Calu3 (cell line): ENCODE measurements around the gene HAUS3. TPM values are rescaled to one million over a fixed set of nuclear protein-coding genes. Genes with fewer than 3 reads are reported as not detected.

Source experiments
- BruUV-seq: library from RNA; stranded (reverse); fragments of 400-500 nt; replicated peaks from 2 replicates; lab custom pipeline; 2021; lab: Mats Ljungman, UMichigan
- CTCF ChIA-PET: fragments of 300-600 bp; sonication (Branson Sonifier 250); formaldehyde crosslinking; loops from one replicate; lab custom pipeline; 2022; ENCODE audit warnings: antibody characterized with exemption; lab: Charles Lee
- DNase-seq: peaks from one replicate; pipeline ENCODE4 v3.0.0; 2022
- H3K27ac Mint-ChIP-seq: one replicate; pipeline ENCODE4 v1.8.0; 2022; ENCODE audit warnings: mixed read lengths; ENCODE audit not compliant: unreplicated experiment
- H3K27me3 Mint-ChIP-seq: one replicate; pipeline ENCODE4 v1.8.0; 2022; ENCODE audit warnings: mixed read lengths; ENCODE audit not compliant: unreplicated experiment
- H3K36me3 Mint-ChIP-seq: one replicate; pipeline ENCODE4 v1.8.0; 2022; ENCODE audit warnings: mild to moderate bottlenecking, moderate library complexity, mixed read lengths; ENCODE audit not compliant: insufficient read depth, unreplicated experiment
- H3K4me1 Mint-ChIP-seq: one replicate; pipeline ENCODE4 v1.8.0; 2022; ENCODE audit warnings: mild to moderate bottlenecking, low read depth, mixed read lengths; ENCODE audit not compliant: unreplicated experiment
- H3K4me3 Mint-ChIP-seq: one replicate; pipeline ENCODE4 v1.8.0; 2022; ENCODE audit warnings: mild to moderate bottlenecking, low read depth, moderate library complexity, mixed read lengths; ENCODE audit not compliant: unreplicated experiment
- H3K9me3 Mint-ChIP-seq: one replicate; pipeline ENCODE4 v1.8.0; 2022; ENCODE audit warnings: low read depth, mixed read lengths; ENCODE audit not compliant: unreplicated experiment
- CTCF ChIP-seq: fragments of 200-600 bp; IDR thresholded peaks from one replicate; pipeline ENCODE4 v1.8.0; 2022; ENCODE audit warnings: antibody characterized with exemption; ENCODE audit not compliant: unreplicated experiment
- intact Hi-C: fragments of 100-400 bp; cut with micrococcal nuclease; formaldehyde crosslinking; loops from one replicate; pipeline ENCODE4 v1.10.0; 2022; ENCODE audit not compliant: unreplicated experiment
- total RNA-seq: library from RNA; stranded (reverse); gene quantifications from 2 replicates; pipeline ENCODE4 v1.2.3, GENCODE V29; 2022

Gene HAUS3
- total RNA-seq, 1 experiment from 2014 or later = 13.4 TPM

- BruUV-seq = no TSS peak
- CTCF ChIA-PET = no interaction called here
- Mint-ChIP-seq H3K9me3 (no peaks in the 10 kb centered on the region), H3K27me3 (no peaks in the 10 kb centered on the region), H3K27ac (no peak overlapping the region), H3K4me3 (no peak overlapping the region), H3K4me1 (no peaks in the 10 kb centered on the region), H3K36me3 (peaks cover 2% of the 10 kb centered on the region)
- no peak for DNase-seq
- no peak for TF ChIP-seq CTCF
- intact Hi-C loops = no loop called here
Measured at GRCh38 chr4:2256781-2257191, 14.9 kb upstream of the HAUS3 start.

- no peak for TF ChIP-seq CTCF
- Mint-ChIP-seq H3K4me3 (no peak overlapping the region), H3K36me3 (no peaks in the 10 kb centered on the region), H3K27ac (no peak overlapping the region), H3K4me1 (no peaks in the 10 kb centered on the region), H3K9me3 (no peaks in the 10 kb centered on the region), H3K27me3 (no peaks in the 10 kb centered on the region)
- DNase-seq = no peak
- CTCF ChIA-PET = no interaction called here
- BruUV-seq = no TSS peak
- intact Hi-C loops = no loop called here
Measured at GRCh38 chr4:2256156-2256731, 14.3 kb upstream of the HAUS3 start.

- BruUV-seq = no TSS peak
- Mint-ChIP-seq H3K27me3 (no peaks in the 10 kb centered on the region), H3K36me3 (no peaks in the 10 kb centered on the region), H3K27ac (no peak overlapping the region), H3K4me3 (no peak overlapping the region), H3K9me3 (no peaks in the 10 kb centered on the region), H3K4me1 (no peaks in the 10 kb centered on the region)
- DNase-seq = no peak
- CTCF ChIA-PET = no interaction called here
- no peak for TF ChIP-seq CTCF
- intact Hi-C loops = no loop called here
Measured at GRCh38 chr4:2255501-2256155, 13.7 kb upstream of the HAUS3 start.

GRCh38 chr4:2254665-2255500 is 13.0 kb upstream of the HAUS3 start:
- Mint-ChIP-seq H3K4me1 (no peaks in the 10 kb centered on the region), H3K9me3 (no peaks in the 10 kb centered on the region), H3K27ac (no peak overlapping the region), H3K27me3 (no peaks in the 10 kb centered on the region), H3K4me3 (no peak overlapping the region), H3K36me3 (no peaks in the 10 kb centered on the region)
- TF ChIP-seq CTCF = no peak
- no TSS peak for BruUV-seq
- no peak for DNase-seq
- intact Hi-C loops = no loop called here
- CTCF ChIA-PET = no interaction called here
